K562 (cell line): ENCODE measurements around the gene TP73. TPM values are rescaled to one million over a fixed set of nuclear protein-coding genes. Genes with fewer than 3 reads are reported as not detected.
A peak's percentile ranks its signal among the peaks of the same experiment; 100 is the strongest.

Experiments used
- CBFB ChIP-seq: sonication (generic); formaldehyde crosslinking; IDR thresholded peaks from 2 replicates; pipeline ENCODE4 v1.4.0; 2020; ENCODE audit warnings: mild to moderate bottlenecking, missing genetic modification reagents
- CC2D1A ChIP-seq: fragments of 450-650 bp; IDR thresholded peaks from 2 replicates; pipeline ENCODE4 v1.6.1; 2017; ENCODE audit warnings: mild to moderate bottlenecking
- CCNT2 ChIP-seq: IDR thresholded peaks from 2 replicates; pipeline ENCODE4 v1.6.1; 2011; ENCODE audit warnings: borderline replicate concordance, low read depth, mild to moderate bottlenecking, moderate library complexity, mixed read lengths, low read length; ENCODE audit not compliant: insufficient read length; ENCODE audit errors: extremely low read depth
- CREB1 ChIP-seq, 2 experiments: sonication (generic) in 1 of 2; formaldehyde crosslinking in 1 of 2; IDR thresholded peaks; 2 replicates each; pipeline versions ENCODE4 v1.6.1 to v1.8.0; 2012 to 2022; ENCODE audit warnings: inconsistent platforms in 1 of 2, mild to moderate bottlenecking in 1 of 2, missing genetic modification reagents in 1 of 2, moderate library complexity in 1 of 2
- EGR1 ChIP-seq: fragments of 450-650 bp; conservative IDR thresholded peaks from 2 replicates; pipeline ENCODE4 v1.6.1; 2017; ENCODE audit warnings: mild to moderate bottlenecking
- ELF2 ChIP-seq: fragments of 250-450 bp; sonication (Bioruptor Pico); IDR thresholded peaks from 2 replicates; pipeline ENCODE4 v1.5.0; 2021; ENCODE audit warnings: mild to moderate bottlenecking
- ESRRA ChIP-seq: fragments of 450-650 bp; IDR thresholded peaks from 2 replicates; pipeline ENCODE4 v1.6.1; 2014; ENCODE audit warnings: low read depth, mild to moderate bottlenecking, moderate library complexity, borderline replicate concordance
- GTF2A2 ChIP-seq: IDR thresholded peaks from 2 replicates; pipeline ENCODE4 v1.6.1; 2016; ENCODE audit warnings: mild to moderate bottlenecking, missing genetic modification characterization, missing compliant biosample characterization
- HDAC2 ChIP-seq: fragments of 450-650 bp; IDR thresholded peaks from 2 replicates; pipeline ENCODE4 v1.6.1; 2016; ENCODE audit warnings: mild to moderate bottlenecking
- MYC ChIP-seq, 2 experiments: fragments of 250-450 bp in 1 of 2; sonication (Bioruptor Pico) in 1 of 2; IDR thresholded peaks; 2 replicates each; pipeline versions ENCODE4 v1.5.1 to v1.6.1; 2012 to 2021; ENCODE audit warnings: low read depth in 2 of 2, borderline replicate concordance in 1 of 2, improper control_type of control experiment in 1 of 2, low read length in 1 of 2, mild to moderate bottlenecking in 1 of 2, moderate library complexity in 1 of 2
- PURB ChIP-seq: sonication (generic); formaldehyde crosslinking; IDR thresholded peaks from 2 replicates; pipeline ENCODE4 v1.9.0; 2021; ENCODE audit warnings: low read depth, mild to moderate bottlenecking, missing genetic modification reagents
- STAG1 ChIP-seq: sonication (generic); formaldehyde crosslinking; IDR thresholded peaks from 2 replicates; pipeline ENCODE4 v1.5.0; 2020; ENCODE audit warnings: missing genetic modification reagents, borderline replicate concordance
- TCFL5 ChIP-seq: fragments of 250-450 bp; sonication (Bioruptor Pico); conservative IDR thresholded peaks from 2 replicates; pipeline ENCODE4 v1.6.1; 2021; ENCODE audit warnings: mild to moderate bottlenecking, moderate library complexity, matching md5 sums
- USF2 ChIP-seq: sonication (generic); formaldehyde crosslinking; IDR thresholded peaks from 2 replicates; pipeline ENCODE4 v1.5.0; 2020; ENCODE audit warnings: missing genetic modification reagents
- YY1 ChIP-seq, 3 experiments: IDR thresholded peaks; 2 replicates each; pipeline ENCODE4 v1.6.1; 2011; ENCODE audit warnings: low read length in 2 of 3, mild to moderate bottlenecking in 2 of 3, moderate library complexity in 2 of 3, borderline replicate concordance in 1 of 3, control low read depth in 1 of 3, low read depth in 1 of 3; ENCODE audit not compliant: insufficient read depth in 3 of 3, insufficient replicate concordance in 2 of 3, control insufficient read depth in 1 of 3, insufficient read length in 1 of 3; ENCODE audit errors: extremely low read depth in 1 of 3
- ZBED1 ChIP-seq: IDR thresholded peaks from 2 replicates; pipeline ENCODE4 v1.6.1; 2014
- ZNF224 ChIP-seq: sonication (generic); formaldehyde crosslinking; IDR thresholded peaks from 2 replicates; pipeline ENCODE4 v1.8.0; 2022; ENCODE audit warnings: mild to moderate bottlenecking, missing genetic modification reagents
- ZNF347 ChIP-seq: fragments of 450-650 bp; formaldehyde crosslinking; IDR thresholded peaks from 2 replicates; pipeline ENCODE4 v1.4.0; 2020; ENCODE audit warnings: low read depth, mild to moderate bottlenecking, moderate library complexity
- ZNF551 ChIP-seq: fragments of 250-450 bp; sonication (Bioruptor Pico); IDR thresholded peaks from 2 replicates; pipeline ENCODE4 v1.5.0; 2021; ENCODE audit warnings: mild to moderate bottlenecking, moderate library complexity
- polyA plus RNA-seq, 8 experiments: library from polyadenylated mRNA; depleted of rRNA in 4 of 8; stranded (reverse) in 5 of 8; unstranded in 3 of 8; fragments of >200 nt; fragmentation: Nextera tagmentation in 2 of 8; fragmentation: Illumina TruSeq in 1 of 8; extraction: Ambion mirVana in 2 of 8; extraction: Trizol in 1 of 8; gene quantifications; 2 replicates each; pipeline versions ENCODE4 v1.2.1 to v1.2.3, GENCODE V29; 2011 to 2014; ENCODE audit warnings: inconsistent platforms in 1 of 8, missing spikeins in 1 of 8
- total RNA-seq, 7 experiments: library from RNA; depleted of rRNA in 6 of 7; stranded (reverse); fragments of >200 nt in 6 of 7; fragmentation: Illumina TruSeq in 2 of 7; extraction: Trizol in 2 of 7; gene quantifications; 2 replicates each; pipeline versions ENCODE4 v1.2.1 to v1.2.3, GENCODE V29; 2011 to 2021; ENCODE audit warnings: low replicate concordance in 1 of 7

The TP73 gene
- total and polyA plus RNA-seq, 9 of the 15 experiments (the other 6 are each of a cell fraction or from before 2014, with no cell fraction given), result 0.07 to 1.6 (median 0.40) TPM; not detected in 2

- TF ChIP-seq TCFL5 (CRISPR knock-in tag), result no peak
- no peak for TF ChIP-seq CCNT2
- TF ChIP-seq GTF2A2 (tag), result no peak
- no peak for TF ChIP-seq EGR1
- no peak for TF ChIP-seq STAG1 (CRISPR knock-in tag)
- TF ChIP-seq ESRRA, result no peak
- TF ChIP-seq CC2D1A, result no peak
- no peak for TF ChIP-seq HDAC2
- TF ChIP-seq PURB, result no peak
- TF ChIP-seq ELF2, result no peak
- TF ChIP-seq MYC (IDR thresholded peaks at IDR 0.05; ENCODE audit: low read depth, low read length), result no peak
- peak; percentile 27; the same call in 1 of the 2 replicates for TF ChIP-seq MYC (CRISPR knock-in tag; IDR thresholded peaks at IDR 0.05; ENCODE audit: borderline replicate concordance, low read depth)
- no peak for TF ChIP-seq USF2
- TF ChIP-seq YY1 (IDR thresholded peaks at IDR 0.05; ENCODE audit: borderline replicate concordance in 1 of 3, control insufficient read depth in 1 of 3, extremely low read depth in 1 of 3, insufficient read depth in 3 of 3, insufficient read length in 1 of 3, insufficient replicate concordance in 2 of 3, low read depth in 1 of 3, low read length in 2 of 3), result peak in 2 of 3 experiments; percentile 17 to 62
- TF ChIP-seq ZBED1, result no peak
- TF ChIP-seq ZNF551, result no peak
- TF ChIP-seq CREB1 (IDR thresholded peaks at IDR 0.05), result no peak
- TF ChIP-seq CREB1 (CRISPR knock-in tag; IDR thresholded peaks at IDR 0.05), result no peak; the same call in 1 of the 2 replicates
- TF ChIP-seq ZNF224, result no peak
- no peak for TF ChIP-seq ZNF347 (CRISPR knock-in tag)
- no peak for TF ChIP-seq CBFB
These were observed 27.0 kb upstream of the TP73 start (continued) for GRCh38 chr1:3625151-3625907.
